GM21528 (cell line): Measurements from ENCODE around the gene CCNG2.
A peak's percentile ranks its signal among the peaks of the same experiment; 100 is the strongest.
"Not testable (repeated sequence)": the region's sequence is repeated elsewhere in the genome, so short reads cannot be mapped to it uniquely, and the experiment has no call there.

ENCODE experiments used
- ATAC-seq: cut with Tn5 transposase; IDR thresholded peaks from one replicate; pipeline ENCODE4 v1.9.1; 2021; ENCODE audit warnings: mild to moderate bottlenecking, moderate library complexity; ENCODE audit not compliant: unreplicated experiment, low FRiP score

The CCNG2 gene

GRCh38 chr4:77156912-77157858, at the start of gene CCNG2:
CCNG2 (plus strand) TSS chr4:77157207; CDS start chr4:77158533, 1,326 bp downstream.
- peak; percentile 40 for ATAC-seq

- no peak for ATAC-seq
Measured at GRCh38 chr4:77110730-77111129, 46.3 kb upstream of the CCNG2 start.

- ATAC-seq: no peak
Measured at GRCh38 chr4:77113069-77113468, 43.9 kb upstream of the CCNG2 start.

- no peak for ATAC-seq
Measured at GRCh38 chr4:77117721-77118120, 39.3 kb upstream of the CCNG2 start.

- ATAC-seq: no peak
Measured at GRCh38 chr4:77120886-77121508, 36.0 kb upstream of the CCNG2 start.

- ATAC-seq: no peak
Measured at GRCh38 chr4:77121736-77122240, 35.2 kb upstream of the CCNG2 start.

GRCh38 chr4:77122656-77123055, 34.4 kb upstream of the CCNG2 start:
- ATAC-seq: no peak

GRCh38 chr4:77123411-77123810, 33.6 kb upstream of the CCNG2 start:
- ATAC-seq: no peak

- no peak for ATAC-seq
Measured at GRCh38 chr4:77124576-77124975, 32.4 kb upstream of the CCNG2 start.

GRCh38 chr4:77125961-77126360, 31.0 kb upstream of the CCNG2 start:
- ATAC-seq: no peak

- ATAC-seq: peak; percentile 89
Measured at GRCh38 chr4:77126809-77127208, 30.2 kb upstream of the CCNG2 start.

- peak; percentile 55 for ATAC-seq
Measured at GRCh38 chr4:77127215-77127614, 29.8 kb upstream of the CCNG2 start.

- no peak for ATAC-seq
Measured at GRCh38 chr4:77127837-77128621, 29.0 kb upstream of the CCNG2 start.

- ATAC-seq: no peak
Measured at GRCh38 chr4:77132652-77133312, 24.2 kb upstream of the CCNG2 start.

- not testable (repeated sequence) for ATAC-seq
Measured at GRCh38 chr4:77137448-77137847, 19.6 kb upstream of the CCNG2 start.

- no peak for ATAC-seq
Measured at GRCh38 chr4:77141964-77142645, 14.9 kb upstream of the CCNG2 start.

- ATAC-seq: no peak
Measured at GRCh38 chr4:77142646-77143028, 14.4 kb upstream of the CCNG2 start.

GRCh38 chr4:77143091-77143490, 13.9 kb upstream of the CCNG2 start:
- no peak for ATAC-seq

GRCh38 chr4:77145842-77146185, 11.2 kb upstream of the CCNG2 start:
- ATAC-seq: no peak
